NCI-H446 treated with DMSO at 0.1 percent for 48 hours (cell line): ENCODE data around the gene YWHAE.
"Not testable (repeated sequence)": the region's sequence is repeated elsewhere in the genome, so short reads cannot be mapped to it uniquely, and the experiment has no call there.

Experiments
- DNase-seq: peaks from one replicate; lab custom pipeline; 2025; lab: John Stamatoyannopoulos, UW

Gene YWHAE

GRCh38 chr17:1325766-1326165, 74.3 kb downstream of the YWHAE start:
- no peak for DNase-seq

GRCh38 chr17:1324201-1324771, 75.7 kb downstream of the YWHAE start:
- no peak for DNase-seq

- DNase-seq, result no peak
Observed at GRCh38 chr17:1323336-1323735, 76.7 kb downstream of the YWHAE start.

- DNase-seq, result no peak
Observed at GRCh38 chr17:1322480-1322879, 77.5 kb downstream of the YWHAE start.

- no peak for DNase-seq
Observed at GRCh38 chr17:1322014-1322428, 78.0 kb downstream of the YWHAE start.

GRCh38 chr17:1315891-1316403, 84.1 kb downstream of the YWHAE start:
- no peak for DNase-seq

GRCh38 chr17:1315409-1315808, 84.6 kb downstream of the YWHAE start:
- no peak for DNase-seq

GRCh38 chr17:1313270-1314005, 86.6 kb downstream of the YWHAE start:
- DNase-seq, result no peak

GRCh38 chr17:1312261-1312870, 87.7 kb downstream of the YWHAE start:
- no peak for DNase-seq

GRCh38 chr17:1307829-1308228, 92.2 kb downstream of the YWHAE start:
- not testable (repeated sequence) for DNase-seq

- no peak for DNase-seq
Observed at GRCh38 chr17:1304962-1305563, 95.0 kb downstream of the YWHAE start.

- DNase-seq, result no peak
Observed at GRCh38 chr17:1304522-1304921, 95.5 kb downstream of the YWHAE start.

- no peak for DNase-seq
Observed at GRCh38 chr17:1302761-1303160, 97.3 kb downstream of the YWHAE start.

GRCh38 chr17:1301546-1301945, 98.5 kb downstream of the YWHAE start:
- DNase-seq, result no peak

- no peak for DNase-seq
Observed at GRCh38 chr17:1300371-1300905, 99.6 kb downstream of the YWHAE start.

GRCh38 chr17:1299552-1300370, 100.3 kb downstream of the YWHAE start:
- no peak for DNase-seq

- DNase-seq, result no peak
Observed at GRCh38 chr17:1298606-1299005, 101.4 kb downstream of the YWHAE start.
